Measurements from ENCODE around the gene ST8SIA6.
"Not testable (repeated sequence)": the region's sequence is repeated elsewhere in the genome, so short reads cannot be mapped to it uniquely, and the experiment has no call there.

The ST8SIA6 gene

GRCh38 chr10:17457083-17457482 is 2.7 kb upstream of the ST8SIA6 start:
- no peak for DNase-seq (ENCODE audit: low read depth, low spot score)

- DNase-seq (ENCODE audit: low read depth, low spot score) = no peak
These were observed 1.7 kb upstream of the ST8SIA6 start for GRCh38 chr10:17456032-17456548.

GRCh38 chr10:17455015-17455520 is 673 bp upstream of the ST8SIA6 start:
- DNase-seq (ENCODE audit: low read depth, low spot score) = no peak

DNA sequence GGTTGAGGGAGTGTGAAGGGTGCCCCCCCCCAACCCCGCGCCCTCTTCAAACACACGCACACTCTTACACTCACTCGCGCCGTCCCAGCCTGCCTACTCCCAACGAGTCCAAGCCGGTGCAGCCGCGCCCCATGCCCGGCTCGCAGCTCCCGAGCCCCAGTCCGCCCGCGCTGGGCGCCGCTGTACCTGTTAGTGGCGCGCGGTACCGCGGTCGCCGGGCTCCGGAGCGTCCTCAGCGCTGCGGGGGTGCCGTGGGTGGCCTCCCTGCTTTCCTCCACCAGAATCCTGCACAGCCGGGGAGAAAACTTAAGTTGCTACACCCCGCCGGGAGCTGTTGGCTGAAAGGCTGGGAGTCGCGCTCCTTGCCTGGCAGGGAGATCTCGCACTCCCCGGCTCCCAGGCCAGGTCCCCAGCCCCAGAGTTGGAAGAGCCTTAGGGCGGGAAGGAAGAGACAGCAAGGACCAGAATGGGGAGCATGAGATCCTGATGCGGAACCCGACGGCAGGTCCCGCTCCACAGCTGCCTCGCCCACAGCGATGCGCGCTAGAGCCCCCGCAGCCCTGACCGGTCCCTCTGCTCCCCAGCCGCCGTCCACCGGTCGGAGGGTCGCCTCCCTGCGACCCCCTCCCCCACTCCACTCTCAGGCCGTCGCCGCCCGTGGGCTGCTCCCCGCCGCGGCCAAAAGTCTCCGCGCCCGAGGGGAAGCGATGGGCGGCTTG is 863 bp downstream of the ST8SIA6 start:
- DNase-seq (ENCODE audit: low read depth, low spot score) = no peak

GRCh38 chr10:17453035-17453372 is 1.4 kb downstream of the ST8SIA6 start:
- no peak for DNase-seq (ENCODE audit: low read depth, low spot score)

DNA sequence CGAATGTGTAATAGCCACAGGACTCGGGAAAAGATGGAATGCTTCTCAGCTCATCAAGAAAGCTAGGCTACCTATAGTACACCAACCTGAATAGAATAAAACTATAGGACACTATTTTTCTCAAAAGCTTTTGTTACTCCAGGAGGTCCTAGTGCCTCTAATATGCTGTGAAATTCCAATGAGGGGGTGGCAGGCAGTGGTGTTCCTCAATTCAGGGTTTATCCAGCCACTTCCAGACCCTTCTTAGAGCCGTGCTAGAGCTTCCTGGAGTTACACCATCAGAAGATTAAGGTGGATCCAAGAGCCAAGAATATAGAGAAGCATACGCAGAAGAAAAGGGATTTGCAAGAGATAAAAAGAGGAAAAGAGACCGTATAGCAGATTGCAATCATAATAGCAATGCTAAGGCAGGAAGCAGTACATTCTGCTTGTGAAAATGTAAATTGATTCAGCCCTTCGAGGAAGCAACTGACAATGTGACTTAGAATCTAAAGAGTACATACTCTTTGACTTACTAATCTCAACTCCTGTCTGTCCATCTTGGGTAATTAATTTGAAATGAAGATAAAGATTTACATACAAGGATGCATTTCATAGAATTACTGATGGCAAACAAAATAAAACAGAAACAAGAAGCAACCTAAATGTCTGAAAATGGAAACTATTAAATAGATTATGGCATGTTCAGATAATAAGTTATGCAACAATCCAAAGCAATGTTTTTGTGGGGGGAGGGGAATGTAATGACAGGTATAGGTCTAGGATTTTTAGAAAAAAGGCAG is 2.1 kb downstream of the ST8SIA6 start:
- DNase-seq (ENCODE audit: low read depth, low spot score) = no peak

DNA sequence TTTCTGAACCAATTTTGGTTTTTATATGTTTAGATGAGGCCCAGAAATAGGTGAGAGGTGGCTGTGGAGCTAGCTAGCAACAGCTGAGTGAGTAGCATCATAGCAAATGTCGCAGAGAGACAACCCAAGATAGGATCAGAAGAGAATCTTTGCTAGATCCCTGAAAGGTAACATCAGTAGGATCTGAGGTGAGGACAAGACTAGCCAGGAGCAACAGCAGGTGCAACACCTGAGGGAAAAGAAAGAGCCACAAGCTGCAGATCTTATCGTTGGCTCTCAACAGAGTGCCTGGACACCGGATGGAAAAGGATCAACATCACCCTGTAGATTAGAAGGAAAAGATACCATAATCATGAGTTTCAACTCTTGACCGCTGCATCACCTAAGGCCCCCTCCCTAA is 4.4 kb downstream of the ST8SIA6 start:
- no peak for DNase-seq (ENCODE audit: low read depth, low spot score)

- no peak for DNase-seq (ENCODE audit: low read depth, low spot score)
These were observed 8.9 kb downstream of the ST8SIA6 start for GRCh38 chr10:17445400-17445998.

GRCh38 chr10:17444388-17444714 is 10.0 kb downstream of the ST8SIA6 start:
- DNase-seq (ENCODE audit: low read depth, low spot score) = no peak

DNA sequence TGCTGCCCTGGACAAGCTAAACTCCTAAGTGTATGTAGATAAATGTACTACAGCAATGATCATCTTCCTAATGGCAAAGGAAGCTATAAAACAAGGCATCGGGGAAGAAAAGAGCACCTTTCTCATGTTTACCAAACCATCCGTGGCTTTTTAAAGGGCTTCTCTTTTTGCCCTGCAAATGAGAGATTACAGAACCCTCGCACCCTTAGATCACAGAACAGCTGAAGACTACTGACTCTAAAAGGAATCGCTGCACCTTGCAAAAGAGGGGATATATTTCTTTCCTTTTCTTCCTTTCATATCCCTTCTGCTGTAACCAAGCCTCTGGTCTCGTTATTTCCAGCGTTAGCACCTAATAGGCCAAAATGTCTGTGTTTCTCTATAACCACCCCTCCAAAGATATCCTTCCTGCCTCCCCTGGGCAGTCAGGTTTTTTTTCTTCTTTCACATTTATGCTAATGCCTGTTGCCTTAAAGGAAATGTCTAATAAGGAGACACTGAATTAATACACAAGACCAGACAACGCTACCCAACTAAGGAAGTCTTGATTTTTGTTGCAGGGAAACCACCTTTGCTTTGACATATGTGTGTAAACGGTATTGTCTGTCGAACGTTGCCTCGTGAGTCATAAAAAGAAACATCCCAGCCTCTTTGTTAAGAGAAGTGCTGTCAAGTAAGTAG is 10.5 kb downstream of the ST8SIA6 start:
- no peak for DNase-seq (ENCODE audit: low read depth, low spot score)

DNA sequence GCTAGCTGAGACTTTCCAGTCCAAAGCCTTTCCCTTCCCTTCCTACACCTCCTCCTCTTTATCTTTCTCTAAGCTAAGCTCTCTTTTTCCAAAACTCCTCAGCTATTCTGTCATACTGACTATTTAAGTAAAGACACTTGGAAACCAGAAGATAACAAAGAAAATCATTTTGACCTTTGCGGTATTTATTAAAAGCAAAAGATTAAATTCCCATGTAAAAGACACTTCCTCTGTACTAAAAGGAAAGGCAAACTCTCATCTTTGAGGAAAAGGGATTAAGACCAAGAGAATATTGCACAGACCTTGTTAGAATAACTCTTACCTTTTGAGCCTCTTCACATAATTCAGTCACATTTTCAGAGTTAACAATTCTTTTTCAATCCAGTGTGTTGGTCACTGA is 15.8 kb downstream of the ST8SIA6 start:
- no peak for DNase-seq (ENCODE audit: low read depth, low spot score)

GRCh38 chr10:17436578-17436977 is 17.8 kb downstream of the ST8SIA6 start:
- not testable (repeated sequence) for DNase-seq (ENCODE audit: low read depth, low spot score)

GRCh38 chr10:17435953-17436352 is 18.4 kb downstream of the ST8SIA6 start:
- DNase-seq (ENCODE audit: low read depth, low spot score) = no peak

DNA sequence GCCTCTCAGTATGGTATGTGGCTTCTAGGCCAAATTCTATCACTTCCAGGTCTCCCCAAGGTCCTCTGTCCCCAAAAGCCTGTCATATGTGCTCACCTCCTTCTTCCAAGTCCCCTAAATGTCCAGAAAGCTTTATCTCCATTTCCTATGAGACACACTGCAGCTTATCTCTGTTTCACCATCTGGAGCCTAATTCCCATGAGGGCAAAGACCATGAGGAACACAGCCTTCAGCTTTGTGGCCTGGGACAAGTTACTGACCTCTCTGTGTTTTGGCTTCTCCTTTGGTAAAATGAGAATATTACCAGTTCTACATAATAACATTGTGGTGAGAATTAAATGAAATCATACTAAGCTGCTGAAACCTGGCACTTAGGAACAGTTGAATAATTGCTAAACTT is 19.2 kb downstream of the ST8SIA6 start:
- no peak for DNase-seq (ENCODE audit: low read depth, low spot score)

DNA sequence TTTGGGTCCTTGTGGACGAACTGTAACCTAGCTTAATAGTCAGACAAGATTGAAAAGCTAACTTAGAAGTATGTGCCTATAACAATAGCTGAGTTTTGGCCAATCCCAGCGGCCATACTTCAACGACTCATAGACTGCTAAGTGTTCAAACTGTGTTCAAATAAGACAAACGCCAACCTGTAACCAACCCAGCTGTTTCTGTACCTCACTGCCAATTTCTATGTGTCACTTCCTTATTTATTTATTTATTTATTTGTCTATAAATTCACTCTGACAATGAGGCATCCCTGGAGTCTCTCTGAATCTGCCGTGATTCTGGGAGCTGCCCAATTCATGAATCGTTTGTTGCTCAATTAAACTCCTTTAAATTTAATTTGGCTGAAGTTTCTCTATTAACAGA is 21.7 kb downstream of the ST8SIA6 start:
- DNase-seq (ENCODE audit: low read depth, low spot score) = no peak

- no peak for DNase-seq (ENCODE audit: low read depth, low spot score)
These were observed 22.5 kb downstream of the ST8SIA6 start for GRCh38 chr10:17431871-17432311.

DNA sequence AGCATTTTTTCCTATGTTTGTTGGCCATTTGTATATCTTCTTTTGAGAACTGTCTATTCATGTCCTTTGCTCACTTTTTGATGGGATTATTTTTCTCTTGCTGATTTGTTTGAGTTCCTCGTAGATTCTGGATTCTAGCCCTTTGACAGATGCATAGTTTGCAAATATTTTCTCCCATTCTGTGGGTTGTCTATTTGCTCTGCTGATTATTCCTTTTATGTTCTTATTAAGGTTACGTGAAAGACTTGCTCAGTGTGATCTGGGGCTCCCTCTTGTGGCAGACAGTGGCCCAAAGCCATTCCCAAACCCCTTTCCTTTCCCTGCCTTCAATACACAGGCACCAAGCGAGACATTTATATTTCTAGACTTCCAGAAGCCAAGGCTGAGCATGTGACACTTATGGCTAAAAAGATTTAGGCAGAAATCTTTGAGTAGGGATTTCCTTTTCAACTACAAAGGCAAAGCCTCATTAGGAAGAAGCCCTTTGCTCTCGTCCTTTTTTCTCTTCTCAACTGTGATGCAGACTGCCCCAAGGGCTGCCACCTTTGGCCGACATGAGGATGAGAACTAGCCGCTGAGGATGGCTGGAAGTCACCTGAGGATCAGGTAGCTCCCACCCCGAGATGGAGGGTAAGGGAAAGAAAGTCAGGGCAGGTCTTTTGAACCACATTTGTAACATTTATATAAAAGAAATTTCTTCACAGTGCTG is 23.6 kb downstream of the ST8SIA6 start:
- peak; percentile 66 for DNase-seq (ENCODE audit: low read depth, low spot score)

GRCh38 chr10:17429490-17429889 is 24.9 kb downstream of the ST8SIA6 start:
- DNase-seq (ENCODE audit: low read depth, low spot score) = no peak

- DNase-seq (ENCODE audit: low read depth, low spot score) = no peak
These were observed 25.9 kb downstream of the ST8SIA6 start for GRCh38 chr10:17428351-17429097.

- no peak for DNase-seq (ENCODE audit: low read depth, low spot score)
These were observed 26.6 kb downstream of the ST8SIA6 start for GRCh38 chr10:17427666-17428350.

All from brain pericyte (primary cell).